ENCODE measurements around the gene VSIG10. TPM values are rescaled to one million over a fixed set of nuclear protein-coding genes. Genes with fewer than 3 reads are reported as not detected.

Gene VSIG10
- total RNA-seq, 2 experiments from 2014 or later, result 3.7 to 4.4 TPM

DNA sequence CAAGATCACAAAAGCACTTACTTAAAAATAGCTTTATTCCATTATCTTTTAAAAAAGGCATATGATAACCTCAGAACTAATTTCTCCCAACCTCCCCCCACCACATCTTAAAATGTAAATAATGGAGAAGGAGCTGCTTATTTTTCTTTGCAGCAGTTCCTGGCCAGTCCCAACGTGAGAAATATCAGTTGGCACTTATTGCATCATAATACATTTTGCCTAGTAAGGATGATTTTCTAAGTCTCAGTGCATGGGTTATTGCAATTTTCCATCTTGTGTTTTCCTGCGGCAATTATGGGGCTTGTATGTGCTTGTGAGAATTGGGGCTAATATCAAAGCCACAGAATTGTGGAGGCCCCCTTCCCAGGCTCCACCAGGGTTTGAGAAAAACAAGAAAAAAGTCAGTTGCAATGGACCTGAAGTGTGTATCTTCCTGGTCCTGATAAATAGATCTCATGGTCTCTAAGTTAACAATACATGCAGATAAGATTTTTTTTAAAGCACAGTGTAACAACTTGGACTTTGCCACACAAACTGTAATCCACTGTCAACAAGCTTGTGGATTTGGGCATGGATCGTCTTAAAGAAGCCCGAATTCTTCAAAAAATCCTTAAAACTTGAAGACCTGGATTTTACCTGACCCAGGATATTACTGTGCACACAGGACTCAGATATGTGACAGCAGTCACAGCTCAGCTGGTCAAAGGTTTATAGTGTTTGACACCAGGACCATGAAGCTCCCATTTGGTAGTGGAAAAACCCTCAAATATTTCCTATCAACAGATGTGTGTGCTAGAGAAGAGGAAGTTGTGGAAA, 40.0 kb downstream of the VSIG10 start:
- peaks cover 7% of the 10 kb centered on the region for H3K36me3 Mint-ChIP-seq (ENCODE audit: low read depth)
- DNase-seq, result no peak
- CTCF ChIA-PET, result interaction anchor here (0.6 to 3.2 kb wide), 10 partner anchors 9 to 345 kb away, joined by 3 to 15 read pairs (median 6); partner anchors contain the start of genes PEBP1 and SUDS3
- no peaks in the 10 kb centered on the region for H3K9me3 Mint-ChIP-seq
- peak overlapping the region; percentile 41 for H3K27ac Mint-ChIP-seq
- peaks cover 69% of the 10 kb centered on the region for H3K4me1 Mint-ChIP-seq
- H3K27me3 Mint-ChIP-seq, result peaks cover 6% of the 10 kb centered on the region
- POLR2A ChIA-PET, result interaction anchor here (0.6 to 6.3 kb wide), 5 partner anchors 12 to 73 kb away, joined by 3 to 40 read pairs (median 3); partner anchors contain the start of genes PEBP1 and RFC5
- peak overlapping the region; percentile 91 for H3K4me3 Mint-ChIP-seq

DNA sequence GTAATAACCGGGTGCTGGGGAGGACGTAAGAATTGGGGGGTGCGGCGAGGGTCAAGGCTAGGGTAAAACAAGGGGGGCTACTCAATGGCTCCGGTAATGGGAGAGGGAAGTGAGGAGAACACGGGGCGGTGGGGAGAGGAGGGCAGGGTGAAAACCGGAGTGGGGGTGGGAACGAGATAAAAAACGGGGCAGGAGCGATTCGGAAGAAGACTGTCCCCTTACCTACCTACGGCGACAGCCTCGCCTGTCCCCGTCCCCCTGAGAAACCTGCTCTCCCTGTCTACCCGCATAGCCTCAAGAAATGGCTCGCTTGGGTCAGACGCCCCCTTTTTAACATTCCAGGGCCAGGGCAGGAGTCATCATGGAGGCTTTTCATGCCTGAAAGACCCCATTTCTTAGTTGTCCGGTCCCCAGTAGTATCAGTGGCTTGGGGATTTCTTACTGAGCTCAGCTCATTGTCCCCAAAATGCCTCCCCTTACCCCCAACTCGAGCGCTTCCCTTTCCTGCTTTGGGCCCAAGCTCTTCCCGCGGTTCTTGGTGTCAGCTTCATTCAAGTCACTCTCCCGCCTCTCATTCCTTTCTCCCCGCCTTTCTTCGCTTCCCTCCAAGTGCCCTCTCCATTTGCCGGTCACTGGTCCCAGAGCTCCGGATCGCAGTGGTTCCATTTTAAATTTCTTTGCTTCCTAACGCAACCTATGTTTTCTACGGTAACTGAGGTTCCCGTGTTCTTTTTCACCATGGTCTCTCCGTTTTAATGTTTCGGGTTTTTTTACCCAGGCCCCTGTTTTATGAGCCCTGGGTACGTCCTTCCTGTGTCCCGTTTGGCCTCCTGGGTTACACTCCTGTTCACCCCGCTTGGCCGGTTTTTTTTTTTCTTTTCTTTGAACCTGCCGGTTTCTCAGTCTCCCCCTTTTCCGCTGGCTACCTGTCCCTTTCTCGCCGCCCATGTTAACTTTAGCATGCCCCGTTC, 41.7 kb downstream of the VSIG10 start:
- Mint-ChIP-seq H3K4me1 (peaks cover 58% of the 10 kb centered on the region), H3K9me3 (no peaks in the 10 kb centered on the region), H3K27me3 (peaks cover 5% of the 10 kb centered on the region), H3K27ac (peak overlapping the region; percentile 90), H3K36me3 (ENCODE audit: low read depth) (peaks cover 7% of the 10 kb centered on the region), H3K4me3 (peak overlapping the region; percentile 91)
- ChIA-PET CTCF (interaction anchor here (0.7 to 1.0 kb wide), 2 partner anchors 314 to 1314 kb away, joined by 3 read pairs; partner anchors contain the start of gene SUDS3), POLR2A (interaction anchor here (0.9 to 6.3 kb wide), 13 partner anchors 9 to 314 kb away, joined by 3 to 40 read pairs (median 8); partner anchors contain the start of genes PEBP1, RFC5, SUDS3 and TAOK3)
- peak; percentile 28 for DNase-seq

DNA sequence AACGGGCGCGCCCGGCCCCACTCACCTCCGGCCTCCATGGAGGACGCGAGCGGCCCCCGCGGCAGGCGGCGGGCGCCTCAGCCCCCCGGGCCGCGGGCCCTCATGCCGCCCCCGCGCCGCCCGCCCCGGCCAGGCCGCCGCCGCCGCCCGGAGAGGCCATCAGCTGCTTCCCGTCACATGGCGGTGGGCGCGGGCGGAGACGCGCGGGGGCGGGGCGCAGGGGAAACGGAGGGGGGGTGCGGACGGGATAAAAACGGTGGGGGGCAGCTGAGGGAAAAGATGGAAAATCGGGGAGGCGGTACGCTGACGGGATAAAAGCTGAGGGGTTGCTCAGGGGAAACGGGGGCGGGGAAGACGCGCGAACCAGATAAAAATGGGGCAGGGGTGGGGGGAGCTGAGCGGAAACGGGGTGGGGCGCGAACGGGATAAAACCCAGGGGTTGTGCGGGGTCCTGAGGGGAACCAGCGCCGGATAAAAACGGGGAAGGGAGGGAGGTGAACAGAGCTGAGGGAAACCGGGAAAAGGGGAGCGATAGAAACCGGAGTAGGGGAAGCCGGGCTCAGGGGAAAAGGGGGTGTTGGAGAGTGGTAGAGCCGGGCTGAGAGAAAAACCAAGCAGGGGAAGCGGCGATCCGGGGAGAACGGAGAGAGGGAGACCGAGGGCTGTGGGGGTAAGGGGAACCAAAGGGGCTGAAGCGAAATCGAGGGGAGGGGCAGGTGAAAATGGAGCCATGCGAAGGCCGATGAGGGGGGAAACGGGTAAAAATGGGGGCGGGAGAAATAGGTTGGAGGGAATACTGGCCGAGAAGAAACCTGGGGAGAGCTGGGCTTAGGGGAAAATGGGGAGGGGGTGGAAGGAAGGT, 42.6 kb downstream of the VSIG10 start, which contains the start of gene WSB2:
WSB2 (minus strand) TSS at position 169 of the 862 bp plus-strand sequence; CDS start at position 38, 131 bp downstream.
- Mint-ChIP-seq H3K4me1 (peaks cover 53% of the 10 kb centered on the region), H3K36me3 (ENCODE audit: low read depth) (peaks cover 7% of the 10 kb centered on the region), H3K4me3 (peak within 1 kb of the TSS; percentile 91), H3K27me3 (no peaks in the 10 kb centered on the region), H3K9me3 (no peaks in the 10 kb centered on the region), H3K27ac (peak within 1 kb of the TSS; percentile 90)
- ChIA-PET POLR2A (interaction anchor here (0.8 to 6.3 kb wide), 15 partner anchors 8 to 315 kb away, joined by 3 to 40 read pairs (median 7); partner anchors contain the start of genes PEBP1, RFC5, SUDS3 and TAOK3), CTCF (interaction anchor here (0.7 to 1.2 kb wide), 3 partner anchors 315 to 1315 kb away, joined by 3 read pairs; partner anchors contain the start of gene SUDS3)
- peak; percentile 64 for DNase-seq

DNA sequence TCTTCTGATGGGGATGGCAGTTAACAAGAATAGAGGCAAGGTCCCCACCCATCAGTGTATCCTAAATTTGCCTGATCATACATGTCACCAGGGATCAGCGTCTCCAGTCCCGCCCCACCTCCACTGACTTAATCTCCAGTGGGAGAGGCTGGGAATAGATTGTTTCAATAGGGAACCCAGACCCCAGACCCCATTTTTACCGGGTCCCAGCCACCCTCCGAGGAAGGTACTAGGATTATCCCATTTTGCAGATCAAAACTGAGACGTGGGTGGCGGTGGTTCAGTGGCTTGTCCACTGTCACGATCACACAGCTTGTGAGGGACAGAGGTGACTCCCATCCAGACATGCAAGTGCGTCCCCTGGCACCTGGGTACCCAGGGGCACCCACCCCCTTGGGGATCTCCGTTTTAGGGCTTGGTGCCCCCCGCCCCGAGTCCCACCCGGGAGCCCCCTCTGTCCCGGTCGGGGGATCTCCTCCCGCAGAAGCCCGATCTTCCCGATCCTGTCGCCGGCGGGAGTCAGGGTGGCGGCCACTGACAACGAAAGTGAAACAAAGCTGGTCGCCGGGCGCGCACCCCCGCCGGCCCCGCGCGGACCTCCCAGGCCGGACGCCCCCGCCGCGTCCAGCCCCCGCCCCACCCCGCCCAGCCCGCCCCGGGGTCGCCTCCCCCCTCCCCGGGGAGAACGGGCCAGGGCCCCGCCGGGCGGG, 43.4 kb downstream of the VSIG10 start:
- no peaks in the 10 kb centered on the region for H3K27me3 Mint-ChIP-seq
- peak overlapping the region; percentile 84 for H3K27ac Mint-ChIP-seq
- no peaks in the 10 kb centered on the region for H3K9me3 Mint-ChIP-seq
- peaks cover 7% of the 10 kb centered on the region for H3K36me3 Mint-ChIP-seq (ENCODE audit: low read depth)
- CTCF ChIA-PET, result interaction anchor here (0.8 to 1.2 kb wide), 3 partner anchors 187 to 317 kb away, joined by 3 to 6 read pairs (median 3); partner anchors contain the start of gene SUDS3
- POLR2A ChIA-PET, result interaction anchor here (0.8 to 6.3 kb wide), 15 partner anchors 7 to 316 kb away, joined by 3 to 40 read pairs (median 7); partner anchors contain the start of genes PEBP1, RFC5, SUDS3 and TAOK3
- DNase-seq, result peak; percentile 47
- H3K4me3 Mint-ChIP-seq, result peak overlapping the region; percentile 81
- peaks cover 55% of the 10 kb centered on the region for H3K4me1 Mint-ChIP-seq

DNA sequence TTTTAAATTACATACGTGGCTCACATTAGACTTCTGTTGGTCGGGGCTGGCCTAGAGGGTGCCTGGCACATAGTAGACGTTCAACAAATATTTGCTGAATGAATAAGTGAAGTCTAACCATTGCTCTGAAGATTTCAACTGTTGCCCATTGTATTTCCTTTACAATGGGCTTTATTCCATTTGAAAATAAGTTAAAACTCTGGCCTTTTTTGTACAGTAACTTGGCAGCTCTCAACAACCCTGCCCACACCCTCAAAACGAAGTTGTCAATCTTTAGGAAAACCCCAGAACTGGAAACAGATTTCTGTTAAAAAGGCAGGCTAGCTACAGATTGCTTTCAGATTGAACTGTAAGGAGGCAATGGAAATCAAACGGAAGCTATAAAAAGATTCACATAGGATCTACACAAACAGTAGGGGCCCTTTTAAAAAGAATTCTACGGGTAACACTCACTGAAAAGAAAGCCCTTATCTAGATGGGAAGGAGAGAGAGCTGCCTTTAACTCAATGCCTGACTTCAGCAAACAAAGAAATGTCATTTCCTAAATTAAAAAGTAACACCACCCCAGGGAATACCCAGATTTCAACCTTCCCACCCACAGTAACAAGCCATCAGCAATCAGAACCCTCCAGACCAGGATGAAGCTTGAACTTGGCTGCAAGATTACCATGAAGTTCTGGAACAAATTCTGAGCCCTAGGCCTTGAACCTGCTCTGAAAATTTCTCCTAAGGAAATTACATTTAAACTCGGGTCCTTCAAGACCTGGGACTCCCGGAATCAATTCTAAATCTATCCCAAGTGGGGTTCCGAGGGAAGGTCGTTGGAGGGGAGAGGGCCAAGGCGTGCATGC, 44.2 kb downstream of the VSIG10 start:
- H3K4me3 Mint-ChIP-seq, result peak overlapping the region; percentile 81
- no peaks in the 10 kb centered on the region for H3K27me3 Mint-ChIP-seq
- H3K4me1 Mint-ChIP-seq, result peaks cover 49% of the 10 kb centered on the region
- ChIA-PET POLR2A (interaction anchor here (0.8 to 6.0 kb wide), 7 partner anchors 11 to 317 kb away, joined by 3 to 40 read pairs (median 11); partner anchors contain the start of genes RFC5 and SUDS3), CTCF (interaction anchor here (0.8 to 1.2 kb wide), 3 partner anchors 186 to 318 kb away, joined by 3 to 6 read pairs (median 3); partner anchors contain the start of gene SUDS3)
- DNase-seq, result no peak
- peak overlapping the region; percentile 84 for H3K27ac Mint-ChIP-seq
- H3K9me3 Mint-ChIP-seq, result no peaks in the 10 kb centered on the region
- peaks cover 7% of the 10 kb centered on the region for H3K36me3 Mint-ChIP-seq (ENCODE audit: low read depth)

DNA sequence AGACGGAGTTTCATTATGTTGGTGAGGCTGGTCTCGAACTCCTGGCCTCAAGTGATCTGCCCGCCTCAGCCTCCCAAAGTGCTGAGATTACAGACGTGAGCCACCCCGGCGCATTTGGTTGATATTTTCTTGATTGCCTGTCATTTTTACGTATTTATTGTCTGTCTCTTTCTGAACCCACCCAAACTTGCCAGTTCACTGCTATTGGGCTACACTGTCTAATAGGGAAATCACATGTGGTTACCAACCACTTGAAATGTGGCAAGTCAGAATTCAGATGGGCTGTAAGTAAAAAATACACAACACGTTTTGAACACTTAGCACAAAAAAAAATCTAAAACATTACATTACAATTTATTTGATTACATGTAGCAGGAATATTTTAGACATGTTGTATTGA, 44.9 kb downstream of the VSIG10 start:
- Mint-ChIP-seq H3K36me3 (ENCODE audit: low read depth) (peaks cover 7% of the 10 kb centered on the region), H3K27ac (peak overlapping the region; percentile 84), H3K4me3 (no peak overlapping the region), H3K27me3 (no peaks in the 10 kb centered on the region), H3K4me1 (peaks cover 42% of the 10 kb centered on the region), H3K9me3 (no peaks in the 10 kb centered on the region)
- DNase-seq, result no peak
- CTCF ChIA-PET, result no interaction called here
- POLR2A ChIA-PET, result interaction anchor here (0.6 to 6.0 kb wide), 5 partner anchors 15 to 317 kb away, joined by 3 to 40 read pairs (median 11); partner anchors contain the start of genes RFC5 and SUDS3

DNA sequence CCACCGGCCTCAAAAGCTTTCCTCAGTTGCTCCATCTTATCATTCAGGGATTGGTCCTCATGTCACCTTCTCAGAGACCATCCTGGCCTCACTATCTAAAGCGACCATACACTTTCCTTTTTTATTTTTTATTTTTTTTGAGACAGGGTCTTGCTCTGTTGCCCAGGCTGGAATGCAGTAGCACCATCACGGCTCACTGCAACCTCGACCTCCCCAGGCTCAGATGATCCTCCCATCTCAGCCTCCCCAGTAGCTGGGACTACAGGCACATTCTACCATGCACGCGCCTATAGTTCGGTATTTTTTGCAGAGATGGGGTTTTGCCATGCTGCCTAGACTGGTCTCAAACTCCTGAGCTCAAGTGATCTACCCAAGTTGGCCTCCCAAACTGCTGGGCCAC, 45.6 kb downstream of the VSIG10 start:
- Mint-ChIP-seq H3K36me3 (ENCODE audit: low read depth) (peaks cover 10% of the 10 kb centered on the region), H3K9me3 (no peaks in the 10 kb centered on the region), H3K27ac (no peak overlapping the region), H3K4me1 (peaks cover 41% of the 10 kb centered on the region), H3K4me3 (no peak overlapping the region), H3K27me3 (no peaks in the 10 kb centered on the region)
- no peak for DNase-seq
- CTCF ChIA-PET, result interaction anchor here (2.6 kb wide), 1 partner anchor 318 kb away, joined by 6 read pairs; the partner anchor contains the start of gene SUDS3
- POLR2A ChIA-PET, result interaction anchor here (0.5 to 2.9 kb wide), 3 partner anchors 26 to 106 kb away, joined by 3 to 13 read pairs (median 3); partner anchors contain the start of gene RFC5

DNA sequence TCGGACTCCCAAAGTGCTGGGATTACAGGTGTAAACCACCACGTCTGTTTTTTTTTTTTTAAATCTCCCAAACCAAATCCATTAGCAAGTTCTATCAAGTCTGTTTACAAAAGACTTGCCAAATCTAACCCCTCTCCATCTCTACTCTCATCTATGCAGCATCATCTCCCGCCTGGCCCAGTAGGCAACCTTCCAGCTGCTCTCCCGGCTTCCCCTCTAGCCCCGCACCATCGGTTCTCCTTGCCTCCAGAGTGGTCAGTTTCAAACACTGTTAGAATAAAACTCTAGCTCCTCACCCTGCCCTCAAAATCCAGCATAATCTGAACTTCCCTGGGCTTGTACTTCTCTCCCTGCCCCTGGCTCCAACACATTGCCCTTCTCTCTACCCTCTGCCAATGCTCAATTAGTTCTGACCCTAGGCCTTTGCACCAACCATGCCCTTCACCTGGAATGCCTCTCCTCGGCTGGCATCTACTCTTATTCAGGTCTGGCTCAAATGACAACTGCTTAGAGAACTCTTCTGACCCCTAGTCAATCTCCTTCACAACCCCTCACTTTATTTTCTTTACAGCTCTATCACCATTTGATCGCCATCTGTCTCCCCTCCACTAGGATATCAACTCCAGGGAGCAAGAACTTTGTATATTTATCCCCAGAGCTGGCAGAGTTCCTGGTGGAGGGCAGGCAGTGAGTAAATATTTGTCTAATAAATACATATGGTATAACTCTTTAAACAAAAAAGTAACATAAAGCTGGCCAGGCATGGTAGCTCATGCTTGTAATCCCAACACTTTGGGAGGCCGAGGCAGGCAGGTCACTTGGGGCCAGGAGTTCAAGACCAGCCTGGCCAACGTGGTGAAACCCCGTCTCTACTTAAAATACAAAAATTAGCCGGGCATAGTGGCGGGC, 47.7 kb downstream of the VSIG10 start:
- ChIA-PET CTCF (interaction anchor here (0.7 to 2.6 kb wide), 8 partner anchors 8 to 320 kb away, joined by 3 to 14 read pairs (median 3); partner anchors contain the start of genes RFC5 and SUDS3), POLR2A (interaction anchor here (0.9 to 2.9 kb wide), 5 partner anchors 9 to 80 kb away, joined by 3 to 13 read pairs (median 3); partner anchors contain the start of genes PEBP1 and RFC5)
- no peaks in the 10 kb centered on the region for H3K27me3 Mint-ChIP-seq
- no peaks in the 10 kb centered on the region for H3K9me3 Mint-ChIP-seq
- peak overlapping the region; percentile 17 for H3K27ac Mint-ChIP-seq
- H3K36me3 Mint-ChIP-seq (ENCODE audit: low read depth), result peaks cover 28% of the 10 kb centered on the region
- no peak for DNase-seq
- no peak overlapping the region for H3K4me3 Mint-ChIP-seq
- peaks cover 48% of the 10 kb centered on the region for H3K4me1 Mint-ChIP-seq

DNA sequence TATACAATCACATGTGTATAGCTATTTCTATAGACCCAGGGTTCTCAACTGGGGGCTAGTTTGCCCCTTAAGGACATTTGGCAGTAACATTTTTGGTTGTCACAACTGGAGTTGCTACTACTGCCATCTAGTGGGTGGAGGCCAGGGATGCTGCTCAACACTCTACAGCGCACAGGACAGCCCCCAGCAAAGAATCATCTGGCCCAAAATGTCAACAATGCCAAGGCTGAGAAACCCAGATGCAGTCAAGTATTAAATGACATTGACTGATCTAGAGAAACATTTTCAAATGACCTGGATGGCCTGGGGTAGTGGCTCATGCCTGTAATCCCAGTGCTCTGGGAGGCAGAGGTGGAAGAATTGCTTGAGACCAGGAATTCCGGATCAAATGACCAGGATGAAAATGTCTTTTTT, 48.7 kb downstream of the VSIG10 start:
- Mint-ChIP-seq H3K4me1 (peaks cover 49% of the 10 kb centered on the region), H3K27me3 (no peaks in the 10 kb centered on the region), H3K36me3 (ENCODE audit: low read depth) (peaks cover 30% of the 10 kb centered on the region), H3K27ac (no peak overlapping the region), H3K4me3 (no peak overlapping the region), H3K9me3 (no peaks in the 10 kb centered on the region)
- DNase-seq, result peak; percentile 77
- POLR2A ChIA-PET, result no interaction called here
- CTCF ChIA-PET, result interaction anchor here (0.8 to 1.5 kb wide), 17 partner anchors 9 to 321 kb away, joined by 3 to 14 read pairs (median 3); partner anchors contain the start of genes PEBP1 and RFC5

All from activated CD4-positive, alpha-beta memory T cell treated with anti-CD3 and anti-CD28 coated beads, Interleukin-2, amount 10 ng/mL, durations not matched to agents 7 days and 5 days (primary cell).